Measurements from ENCODE around the gene NHSL1. TPM values are rescaled to one million over a fixed set of nuclear protein-coding genes. Genes with fewer than 3 reads are reported as not detected.

NHSL1 gene
- total RNA-seq, 3 donors from 2014 or later = 15.4 to 17.4 (median 16.5) TPM

- Histone ChIP-seq H3K4me1 (no peaks in the 10 kb centered on the region), H3K27ac (no peak overlapping the region), H3K4me3 (no peak overlapping the region), H3K36me3 (no peaks in the 10 kb centered on the region), H3K9me3 (no peaks in the 10 kb centered on the region), H3K27me3 (no peaks in the 10 kb centered on the region)
- DNase-seq (ENCODE audit: low spot score in 2 of 2) = no peak
- TF ChIP-seq POLR2AphosphoS5 (IDR thresholded peaks at IDR 0.05) (no peak), CTCF (IDR thresholded peaks at IDR 0.05) (no peak), POLR2A (IDR thresholded peaks at IDR 0.05) (no peak)
- intact Hi-C loops (cut with DNase I; ENCODE audit: low total_unique reads) = no loop called here
These were observed 116.6 kb downstream of the NHSL1 start for GRCh38 chr6:138382498-138383265.

GRCh38 chr6:138378463-138378862 is 120.8 kb downstream of the NHSL1 start:
- Histone ChIP-seq H3K27ac (no peak overlapping the region), H3K9me3 (no peaks in the 10 kb centered on the region), H3K4me1 (no peaks in the 10 kb centered on the region), H3K27me3 (no peaks in the 10 kb centered on the region), H3K4me3 (no peak overlapping the region), H3K36me3 (no peaks in the 10 kb centered on the region)
- TF ChIP-seq POLR2A (IDR thresholded peaks at IDR 0.05) = no peak
- no peak for TF ChIP-seq POLR2AphosphoS5 (IDR thresholded peaks at IDR 0.05)
- TF ChIP-seq CTCF (IDR thresholded peaks at IDR 0.05) = no peak
- intact Hi-C loops (cut with DNase I; ENCODE audit: low total_unique reads) = no loop called here
- no peak for DNase-seq (ENCODE audit: low spot score in 2 of 2)

- no peak within 1 kb of the TSS for H3K27ac ChIP-seq
- TF ChIP-seq POLR2AphosphoS5 (IDR thresholded peaks at IDR 0.05) (no peak), POLR2A (IDR thresholded peaks at IDR 0.05) (no peak), CTCF (IDR thresholded peaks at IDR 0.05) (no peak)
- no peaks in the 10 kb centered on the region for H3K27me3 ChIP-seq
- no peaks in the 10 kb centered on the region for H3K36me3 ChIP-seq
- no peaks in the 10 kb centered on the region for H3K4me1 ChIP-seq
- intact Hi-C loops (cut with DNase I; ENCODE audit: low total_unique reads) = no loop called here
- H3K9me3 ChIP-seq = no peaks in the 10 kb centered on the region
- no peak for DNase-seq (ENCODE audit: low spot score in 2 of 2)
- H3K4me3 ChIP-seq = no peak within 1 kb of the TSS
These were observed 121.5 kb downstream of the NHSL1 start, which contains the start of gene SMIM28 for GRCh38 chr6:138377844-138378243. Gene SMIM28 (plus strand): TSS chr6:138377905. CDS start chr6:138378073, 168 bp downstream.

- no peak for DNase-seq (ENCODE audit: low spot score in 2 of 2)
- intact Hi-C loops (cut with DNase I; ENCODE audit: low total_unique reads) = no loop called here
- Histone ChIP-seq H3K27me3 (no peaks in the 10 kb centered on the region), H3K9me3 (no peaks in the 10 kb centered on the region), H3K4me1 (no peaks in the 10 kb centered on the region), H3K4me3 (no peak overlapping the region), H3K27ac (no peak overlapping the region), H3K36me3 (no peaks in the 10 kb centered on the region)
- TF ChIP-seq CTCF (IDR thresholded peaks at IDR 0.05) (no peak), POLR2A (IDR thresholded peaks at IDR 0.05) (no peak), POLR2AphosphoS5 (IDR thresholded peaks at IDR 0.05) (no peak)
These were observed 122.3 kb downstream of the NHSL1 start for GRCh38 chr6:138377042-138377441.

GRCh38 chr6:138374815-138375214 is 124.5 kb downstream of the NHSL1 start:
- TF ChIP-seq CTCF (IDR thresholded peaks at IDR 0.05) (no peak), POLR2AphosphoS5 (IDR thresholded peaks at IDR 0.05) (no peak), POLR2A (IDR thresholded peaks at IDR 0.05) (no peak)
- Histone ChIP-seq H3K4me3 (no peak overlapping the region), H3K4me1 (no peaks in the 10 kb centered on the region), H3K27ac (no peak overlapping the region), H3K36me3 (no peaks in the 10 kb centered on the region), H3K27me3 (no peaks in the 10 kb centered on the region), H3K9me3 (no peaks in the 10 kb centered on the region)
- intact Hi-C loops (cut with DNase I; ENCODE audit: low total_unique reads) = no loop called here
- DNase-seq (ENCODE audit: low spot score in 2 of 2) = no peak

Measured in breast epithelium (tissue), 4 donors.